GM18507 (cell line): Measurements from ENCODE around the gene IL20RA.

Experiments
- DNase-seq: peaks from one replicate; pipeline ENCODE4 v3.0.0; 2011; ENCODE audit warnings: low read depth; ENCODE audit not compliant: insufficient read length; ENCODE audit errors: extremely low spot score
- FAIRE-seq: peaks from 2 replicates; lab custom pipeline; 2011; peaks lifted over from hg19 to GRCh38; lab: Jason Lieb, UNC

IL20RA gene

GRCh38 chr6:137046871-137047412 is 2.2 kb upstream of the IL20RA start:
- no peak for DNase-seq
- FAIRE-seq, result no peak

DNA sequence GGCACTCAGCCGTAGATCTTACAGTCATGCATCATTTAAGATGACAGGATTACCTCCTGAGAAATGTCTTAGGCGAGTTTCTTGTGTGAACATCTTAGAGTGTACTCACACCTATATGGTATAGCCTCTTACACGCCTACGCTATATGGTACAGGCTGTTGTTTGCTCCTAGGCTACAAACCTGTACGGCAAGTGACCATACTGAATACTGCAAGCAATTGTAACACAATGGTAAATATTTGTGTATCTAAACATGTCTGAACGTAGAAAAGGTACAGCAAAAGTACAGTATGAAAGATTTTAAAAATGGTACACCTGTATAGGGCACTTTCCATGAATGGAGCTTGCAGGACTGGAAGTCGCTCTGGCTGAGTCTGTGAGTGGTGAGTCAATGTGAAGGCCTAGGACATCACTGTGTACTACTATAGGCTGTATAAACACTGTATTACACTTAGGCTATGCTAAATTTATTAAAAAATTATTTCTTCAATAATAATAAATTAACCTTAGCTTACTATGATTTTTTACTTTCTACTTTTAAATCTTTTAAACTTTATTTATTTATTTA is 541 bp upstream of the IL20RA start:
- DNase-seq, result no peak
- no peak for FAIRE-seq

GRCh38 chr6:137043710-137044365 is 927 bp downstream of the IL20RA start:
- peak; percentile 48 for FAIRE-seq
- DNase-seq, result no peak

DNA sequence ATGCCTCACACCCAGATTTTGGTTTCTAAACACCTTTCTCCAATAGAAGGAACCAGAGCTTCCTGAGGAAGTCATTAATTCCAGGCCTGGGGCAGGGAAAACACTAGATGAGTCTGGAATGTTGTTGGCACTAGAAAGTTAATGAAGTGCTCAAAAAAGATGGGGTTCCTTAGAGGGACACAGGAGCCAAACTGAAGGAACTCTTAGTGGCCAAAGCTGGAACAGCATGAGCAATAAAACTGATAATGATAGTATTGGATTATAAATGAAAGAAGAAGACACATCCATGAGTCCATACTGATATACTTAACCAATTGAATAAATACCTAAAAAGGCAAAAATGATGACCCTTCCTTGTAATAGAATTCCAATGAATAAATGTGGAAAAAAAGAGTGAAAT is 4.4 kb downstream of the IL20RA start:
- DNase-seq (no peak), FAIRE-seq (no peak)

DNA sequence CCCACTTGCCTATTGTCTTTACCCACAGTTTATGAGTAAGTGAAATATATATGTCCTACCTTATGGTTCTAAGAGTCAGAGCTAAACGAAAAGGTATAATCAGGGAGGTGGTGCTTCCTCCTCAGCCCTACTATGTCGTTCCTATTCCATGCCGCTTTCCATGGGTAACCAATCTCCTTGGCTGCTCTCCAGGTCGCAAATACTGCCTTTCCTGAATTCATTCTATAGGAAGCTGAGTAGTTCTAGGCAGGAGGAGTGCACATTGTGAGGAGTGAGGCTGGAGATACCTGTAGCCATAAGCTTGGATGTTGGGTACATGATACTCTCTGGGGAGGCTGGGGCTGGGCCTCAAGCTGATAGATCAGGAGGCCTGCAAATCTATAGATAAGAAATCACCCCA is 5.8 kb downstream of the IL20RA start:
- no peak for FAIRE-seq

DNA sequence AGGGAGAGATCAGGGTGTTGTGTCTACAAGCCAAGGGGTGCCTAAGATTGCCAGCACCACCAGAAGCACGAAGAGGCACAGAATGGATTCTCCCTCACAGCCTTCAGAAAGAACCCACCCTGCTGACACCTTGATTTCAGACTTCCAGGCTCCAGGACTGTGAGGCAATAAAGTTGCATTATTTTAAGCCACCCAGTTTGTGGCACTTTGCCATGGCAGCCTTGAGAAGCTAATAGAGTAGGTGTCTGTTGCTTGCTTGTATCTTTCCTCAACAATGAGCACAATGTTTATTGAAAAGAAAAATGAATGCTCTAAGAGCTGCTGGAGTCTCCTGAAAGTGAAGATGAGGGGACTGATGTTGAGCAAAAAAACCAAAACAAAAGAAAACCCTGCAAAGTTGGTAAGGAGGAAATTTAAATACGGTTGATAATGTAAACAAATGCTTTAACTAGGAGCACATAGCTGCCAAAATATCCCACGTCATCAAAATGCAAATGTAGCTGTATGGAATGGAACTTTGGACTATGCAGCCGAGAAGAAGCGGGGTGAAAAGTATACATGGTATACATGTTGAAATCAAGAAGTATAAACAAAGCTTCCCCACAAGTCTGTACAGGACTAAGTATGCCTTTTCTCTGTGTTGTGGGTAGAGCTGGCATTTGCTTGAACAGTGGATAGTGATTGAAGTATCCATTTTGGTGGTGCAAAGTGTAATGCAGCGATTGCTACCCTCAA is 8.0 kb downstream of the IL20RA start:
- DNase-seq (no peak), FAIRE-seq (no peak)

More for the DNA sequence above, 5.8 kb downstream of the IL20RA start:
- no peak for DNase-seq

DNA sequence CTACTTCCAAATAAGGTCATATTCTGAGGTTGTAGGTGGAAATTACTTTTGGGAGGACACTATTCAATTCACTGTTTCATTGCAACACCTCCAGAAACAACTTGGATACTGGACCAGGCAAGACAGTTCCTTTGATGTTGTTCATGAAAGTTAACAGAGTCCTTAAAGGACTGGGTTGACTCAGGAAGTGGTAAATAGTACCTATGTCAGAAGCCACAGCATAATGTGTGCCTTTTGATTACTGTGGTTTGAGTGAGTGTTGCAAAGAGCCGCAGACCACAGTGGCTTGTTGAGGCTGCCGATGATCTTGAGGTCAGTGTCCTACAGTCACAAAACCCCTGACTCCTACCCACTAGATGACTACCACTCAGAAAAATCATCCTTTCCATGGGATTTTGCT is 10.9 kb downstream of the IL20RA start:
- FAIRE-seq (peak; percentile 72), DNase-seq (no peak)

GRCh38 chr6:137031122-137031521 is 13.6 kb downstream of the IL20RA start:
- FAIRE-seq, result no peak

GRCh38 chr6:137028912-137029311 is 15.9 kb downstream of the IL20RA start:
- FAIRE-seq, result no peak
- DNase-seq, result no peak

More at GRCh38 chr6:137031122-137031521, 13.6 kb downstream of the IL20RA start:
- no peak for DNase-seq

DNA sequence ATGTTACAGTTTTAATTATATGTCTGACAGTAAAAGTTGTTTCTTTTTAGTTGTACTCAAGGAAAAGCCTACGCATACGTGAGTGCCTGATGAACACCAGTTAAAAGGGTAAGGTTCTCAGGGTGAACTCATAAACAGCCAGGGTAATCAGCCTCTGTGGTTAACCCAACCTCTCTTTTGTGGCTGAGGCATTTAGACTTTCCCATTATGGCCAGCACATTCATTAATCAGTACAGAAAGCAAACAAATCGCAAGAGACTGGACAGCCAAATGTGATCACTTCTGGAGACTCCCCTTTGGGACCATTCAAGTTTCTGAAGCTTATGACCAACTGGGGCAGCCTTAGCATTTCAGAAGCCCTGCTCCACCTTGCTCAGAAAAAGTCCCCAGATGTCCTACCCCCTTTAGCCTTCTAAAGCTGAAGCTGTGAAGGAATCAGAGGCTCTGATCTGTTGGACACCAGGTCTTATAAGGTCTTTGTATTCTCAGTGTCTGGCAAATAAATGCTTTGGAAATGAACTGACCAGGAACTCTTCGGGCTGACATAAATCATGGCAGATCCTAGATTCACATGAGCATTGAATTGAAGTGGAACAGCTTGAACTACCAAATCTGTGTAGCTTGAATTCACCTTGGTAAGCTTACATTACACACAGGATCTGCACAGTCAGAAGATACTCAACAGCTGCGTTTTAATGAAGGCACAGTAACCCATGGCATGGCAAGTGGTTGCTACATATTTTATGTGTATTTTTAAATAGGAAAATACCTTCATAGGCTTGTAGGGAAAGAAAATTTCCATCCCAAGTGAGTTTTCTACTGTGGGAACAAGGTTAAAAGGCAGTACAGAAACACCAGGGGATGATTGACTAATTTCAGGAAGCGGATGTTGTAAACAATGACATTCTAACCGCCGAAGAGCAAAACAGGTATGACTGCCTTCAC is 18.7 kb downstream of the IL20RA start:
- no peak for DNase-seq
- FAIRE-seq, result no peak

GRCh38 chr6:137024237-137024990 is 20.4 kb downstream of the IL20RA start:
- DNase-seq (no peak), FAIRE-seq (no peak)

DNA sequence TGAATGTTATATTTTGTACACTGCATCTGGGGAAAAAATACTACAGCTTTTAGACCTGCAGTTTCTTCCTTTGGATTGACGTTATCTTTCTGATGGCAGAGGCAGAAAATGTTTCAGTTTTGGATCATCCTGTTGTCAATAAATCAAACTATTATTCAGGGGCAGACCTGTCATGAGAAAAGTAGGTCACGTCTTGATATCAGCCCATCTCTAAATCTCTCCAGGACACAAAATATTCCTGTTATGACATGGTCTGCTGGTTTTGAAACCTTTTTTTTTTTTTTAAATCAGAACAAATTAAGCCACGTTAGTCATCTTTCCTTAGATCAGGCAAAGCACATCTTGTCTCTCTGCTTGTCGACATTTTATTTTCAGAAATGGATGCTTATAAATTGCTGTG is 24.0 kb downstream of the IL20RA start:
- DNase-seq (no peak), FAIRE-seq (no peak)

GRCh38 chr6:137019476-137020272 is 25.1 kb downstream of the IL20RA start:
- DNase-seq (no peak), FAIRE-seq (no peak)

DNA sequence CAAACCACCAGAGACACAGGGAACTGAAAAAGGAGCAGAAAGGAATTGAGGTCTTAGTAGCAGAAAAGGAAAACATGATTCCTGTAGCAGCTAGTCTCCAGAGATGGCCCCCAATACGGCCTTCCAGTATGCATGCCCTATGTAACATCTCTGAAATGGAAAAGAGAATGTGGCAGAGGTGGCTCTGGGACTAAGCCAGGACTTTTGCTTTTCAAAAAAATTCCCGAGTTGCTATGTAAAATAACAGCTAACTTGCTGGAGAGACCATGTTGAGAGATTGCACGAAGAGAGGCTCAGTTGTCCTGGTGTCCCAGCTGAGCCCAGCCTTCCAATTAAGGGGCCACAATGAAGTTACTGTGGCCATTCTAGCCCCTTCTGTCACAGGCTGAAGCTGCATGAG is 27.7 kb downstream of the IL20RA start:
- FAIRE-seq (no peak), DNase-seq (no peak)

DNA sequence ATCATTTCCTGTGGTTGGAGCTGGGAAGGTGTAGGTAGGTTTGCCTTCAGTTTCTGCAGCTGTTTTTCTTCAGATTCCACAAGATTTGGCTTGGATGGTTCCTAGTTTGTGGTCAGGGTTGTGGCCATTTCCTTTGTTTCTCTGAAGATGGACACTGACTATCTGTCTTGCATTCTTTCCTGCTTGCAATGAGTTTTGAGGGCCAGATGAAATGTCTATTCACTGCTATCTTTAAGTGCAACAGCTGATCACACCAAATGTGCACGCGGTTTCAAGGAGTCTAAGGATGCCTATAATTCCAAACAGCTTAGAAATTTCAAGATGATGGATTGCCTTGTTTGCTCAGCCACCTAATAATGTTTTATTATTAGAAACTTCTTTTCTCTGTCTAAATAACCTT is 28.4 kb downstream of the IL20RA start:
- no peak for DNase-seq
- no peak for FAIRE-seq

DNA sequence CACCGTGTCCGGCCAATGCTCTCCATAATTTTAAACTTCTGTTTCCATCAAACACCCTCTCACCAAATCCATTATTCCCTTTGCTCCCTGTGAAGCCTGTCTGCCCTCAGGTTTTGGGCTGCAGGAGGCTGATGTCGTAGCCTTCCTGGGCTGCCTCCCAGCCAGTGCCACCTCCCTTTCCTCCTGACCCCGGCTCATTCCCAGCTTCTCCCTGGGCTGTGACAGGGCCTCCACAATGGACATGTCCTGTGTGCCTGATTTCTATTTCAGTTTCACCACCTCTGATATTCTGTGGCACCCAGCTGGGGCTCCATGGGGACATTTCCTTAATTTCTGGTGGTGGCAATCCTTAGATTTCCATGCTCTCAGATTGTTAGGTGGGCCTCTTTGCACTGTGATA is 28.8 kb downstream of the IL20RA start:
- DNase-seq, result no peak
- FAIRE-seq, result no peak

GRCh38 chr6:137013738-137014602 is 30.8 kb downstream of the IL20RA start:
- DNase-seq (no peak), FAIRE-seq (no peak)
